GM21529 (cell line): ENCODE data around the gene SUSD3.

Source experiments
- ATAC-seq: cut with Tn5 transposase; IDR thresholded peaks from one replicate; pipeline ENCODE4 v1.9.1; 2021; ENCODE audit not compliant: unreplicated experiment

SUSD3 gene

DNA sequence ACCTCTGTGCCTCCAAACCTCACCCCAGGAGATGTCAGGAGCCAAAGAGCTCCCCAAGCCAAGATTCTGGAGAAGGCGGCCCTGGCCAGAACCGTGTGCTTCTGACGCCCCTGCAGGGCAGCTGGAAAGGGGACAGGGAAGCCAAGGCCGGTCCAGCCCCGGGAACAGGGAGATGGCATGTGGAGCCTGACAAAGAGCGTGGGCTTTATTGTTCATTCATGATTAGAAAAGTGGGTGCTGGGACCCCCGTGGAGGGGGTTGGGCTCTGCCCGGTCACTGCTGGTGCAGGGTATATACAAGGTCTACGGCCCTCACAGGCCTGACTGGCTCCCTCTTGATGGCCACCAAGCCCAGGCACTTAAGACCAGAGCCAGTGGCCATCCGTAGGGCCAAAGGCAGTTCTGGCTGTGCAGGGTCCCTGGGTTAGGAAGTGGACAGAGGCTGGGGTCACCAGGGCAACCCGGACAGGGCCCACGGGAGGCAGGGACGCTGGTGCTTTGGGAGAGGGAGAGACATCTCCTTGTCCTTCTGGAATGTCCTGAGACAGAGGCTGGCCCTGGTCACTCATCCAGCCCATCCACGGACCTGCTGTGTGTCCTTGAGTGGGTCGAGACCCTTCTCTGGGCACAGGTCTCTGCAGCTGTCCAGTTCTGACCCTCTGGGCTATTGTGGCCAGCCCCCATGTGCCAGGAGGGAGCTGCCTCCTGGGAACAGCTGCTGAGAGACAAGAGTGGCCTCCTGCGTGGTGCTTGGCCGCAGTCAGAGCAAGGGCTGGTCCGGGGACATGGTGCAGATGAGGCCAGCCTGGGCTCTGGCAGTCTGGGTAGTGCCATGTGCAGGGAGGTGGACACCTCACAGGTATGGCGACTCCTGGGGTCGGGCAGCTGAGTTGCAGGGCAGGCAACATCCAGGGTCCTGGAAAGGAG lies 63.1 kb downstream of the SUSD3 start:
- ATAC-seq: no peak

DNA sequence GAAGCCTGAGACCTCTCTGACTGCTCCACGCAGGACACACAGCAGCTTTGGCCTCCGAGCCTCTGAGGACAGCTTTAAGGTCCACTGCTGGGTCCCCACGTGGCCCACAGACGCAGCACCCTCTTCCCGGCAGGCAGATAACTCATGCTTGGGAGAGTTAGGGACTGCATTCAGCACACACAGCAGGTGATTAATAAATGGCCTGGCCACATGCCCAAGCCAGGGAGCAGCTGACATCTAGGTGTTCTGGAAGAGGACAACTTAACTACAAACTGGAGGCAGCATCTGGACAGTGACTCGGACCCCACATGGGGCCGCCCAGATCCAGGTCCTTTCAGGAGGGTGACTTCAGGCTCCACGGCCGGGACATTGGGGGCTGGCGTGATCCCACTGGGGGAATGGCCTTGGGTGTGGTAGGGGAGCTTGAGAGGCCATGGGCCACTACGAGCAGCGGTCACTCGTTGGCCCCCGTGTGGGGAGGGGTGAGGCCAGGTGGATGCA lies 64.3 kb downstream of the SUSD3 start:
- ATAC-seq: no peak

DNA sequence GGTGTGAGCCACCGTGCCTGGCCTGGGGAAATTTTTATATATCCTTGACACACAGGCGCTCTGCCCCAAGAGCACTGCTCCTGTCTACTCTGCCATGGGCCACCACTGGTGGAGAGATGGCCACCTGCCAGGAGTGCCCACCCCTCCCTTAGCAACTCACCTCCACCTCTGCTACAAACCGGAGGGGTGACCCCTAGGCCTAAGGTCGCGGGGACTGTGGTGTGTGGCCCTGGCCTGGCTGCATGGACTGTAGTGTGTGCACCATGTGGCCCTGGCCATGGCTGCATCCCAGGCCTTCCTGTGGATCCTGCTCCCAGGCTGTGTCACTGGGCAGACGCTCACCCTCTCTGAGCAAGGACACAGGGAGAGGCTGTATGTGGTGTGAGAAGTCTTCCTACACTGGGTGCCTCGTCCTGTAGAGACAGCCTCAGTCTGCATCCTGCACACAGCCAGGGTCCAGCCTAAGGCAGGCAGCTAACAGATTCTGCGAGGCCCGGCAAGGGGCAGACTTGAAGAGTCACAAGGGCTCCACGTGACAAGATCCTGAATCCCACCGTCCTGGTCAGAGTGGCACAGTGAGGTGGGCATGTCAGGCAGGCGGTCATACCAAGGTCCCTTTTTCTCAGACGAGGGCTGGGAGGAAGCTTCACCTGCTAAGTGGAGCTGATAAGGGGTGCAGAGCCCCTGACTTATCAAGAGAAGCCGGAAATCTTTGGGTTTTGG lies 65.2 kb downstream of the SUSD3 start:
- no peak for ATAC-seq

- ATAC-seq: no peak
Measured at GRCh38 chr9:93124793-93125192, 66.3 kb downstream of the SUSD3 start.

DNA sequence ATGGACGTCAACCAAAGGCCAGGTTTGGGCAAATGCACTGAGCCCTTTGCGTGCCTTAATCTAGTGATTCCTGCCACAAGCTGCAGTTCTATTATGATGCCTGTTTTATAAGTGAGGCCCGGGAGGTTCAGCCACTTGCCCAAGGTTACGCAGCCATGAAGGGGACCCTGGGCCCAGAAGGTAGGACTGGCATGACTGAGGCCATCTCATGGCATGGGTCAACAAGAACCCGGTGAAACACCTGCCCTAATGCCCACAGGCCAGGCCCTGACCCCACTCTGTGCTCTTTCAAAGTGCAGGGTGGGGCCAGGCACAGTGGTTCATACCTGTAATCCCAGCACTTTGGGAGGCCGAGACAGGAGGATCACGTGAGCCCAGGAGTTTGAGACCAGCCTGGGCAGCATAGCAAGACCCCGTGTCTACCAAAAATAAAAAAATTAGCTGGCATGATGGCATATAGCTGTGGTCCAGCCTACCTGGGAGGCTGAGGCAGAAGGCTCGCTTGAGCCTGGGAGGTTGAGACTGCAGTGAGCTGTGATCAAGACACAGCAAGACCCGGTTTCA lies 66.9 kb downstream of the SUSD3 start:
- no peak for ATAC-seq

GRCh38 chr9:93126151-93126781 lies 67.8 kb downstream of the SUSD3 start:
- ATAC-seq: no peak

DNA sequence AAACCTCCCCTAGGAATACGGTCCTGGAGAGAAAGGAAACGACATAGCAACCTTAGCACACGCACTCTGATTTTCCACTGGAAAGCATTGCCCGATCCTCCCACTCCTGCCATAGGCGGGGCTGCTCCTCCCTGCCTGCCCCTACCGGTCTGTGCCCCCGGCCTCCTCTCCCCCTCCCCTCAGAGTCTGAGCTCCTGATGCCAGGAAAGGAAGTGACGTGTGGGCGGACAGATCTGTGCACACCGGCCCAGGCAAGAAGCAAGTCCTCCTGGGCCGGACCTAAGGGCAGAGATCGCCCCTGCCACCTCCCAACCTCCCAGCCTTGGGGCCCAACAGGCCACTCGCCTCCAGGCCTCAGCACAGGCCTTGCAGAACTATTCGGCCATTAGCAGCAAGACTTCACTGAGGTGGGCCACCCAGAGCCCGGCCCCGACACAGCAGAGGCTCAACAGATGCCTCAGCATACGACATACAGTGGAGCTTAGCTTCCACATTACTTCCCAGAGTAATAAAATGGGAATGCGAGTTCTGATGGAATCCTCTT lies 68.4 kb downstream of the SUSD3 start:
- no peak for ATAC-seq

DNA sequence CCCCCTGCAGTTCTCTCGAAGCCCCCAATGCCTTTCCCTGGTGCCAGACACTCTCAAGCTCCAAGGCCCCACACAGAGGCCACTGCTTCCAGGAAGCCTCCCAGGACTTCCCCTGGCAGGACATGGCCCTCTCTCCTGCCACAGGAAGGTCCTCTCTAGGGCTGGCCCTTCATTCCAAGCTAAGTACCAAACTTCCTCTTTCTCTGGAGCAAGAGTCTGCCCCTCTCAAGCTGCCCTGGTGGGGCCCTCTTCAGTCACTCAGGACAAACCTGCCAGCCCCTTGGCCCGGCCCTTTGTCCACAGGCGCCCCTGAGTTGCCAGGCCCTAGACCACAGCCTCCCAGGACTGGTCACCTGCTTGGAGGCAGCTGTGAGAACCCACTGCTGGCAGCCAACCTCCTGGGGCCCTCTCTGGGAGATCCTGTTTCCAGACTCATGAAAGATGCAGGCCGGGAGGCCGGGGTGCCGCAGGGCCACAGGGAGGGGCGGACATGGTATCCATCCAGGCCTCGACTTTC lies 69.0 kb downstream of the SUSD3 start:
- no peak for ATAC-seq

- no peak for ATAC-seq
Measured at GRCh38 chr9:93128011-93128714, 69.7 kb downstream of the SUSD3 start.

GRCh38 chr9:93128715-93129224 lies 70.3 kb downstream of the SUSD3 start:
- ATAC-seq: no peak

DNA sequence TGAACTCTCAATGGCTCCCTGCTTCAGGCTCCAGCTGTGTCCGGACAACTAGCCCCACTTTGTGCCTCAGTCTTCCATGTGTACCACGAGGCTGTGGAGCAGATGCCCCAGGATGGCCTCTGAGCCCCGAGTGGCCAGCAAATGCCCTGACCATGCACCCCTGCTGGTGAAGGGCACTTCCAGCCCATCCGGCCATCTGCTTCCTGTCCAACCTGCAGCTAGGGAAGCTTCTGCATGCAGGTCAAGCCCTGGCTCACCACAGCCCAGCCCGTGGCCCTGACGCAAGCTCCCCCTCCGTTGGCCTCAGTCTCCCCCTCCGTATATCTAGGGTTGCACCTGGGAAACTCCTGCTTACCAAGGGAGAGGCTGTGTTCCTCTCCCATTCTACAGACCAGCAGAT lies 70.8 kb downstream of the SUSD3 start:
- ATAC-seq: no peak

GRCh38 chr9:93129691-93130500 lies 71.4 kb downstream of the SUSD3 start:
- no peak for ATAC-seq

DNA sequence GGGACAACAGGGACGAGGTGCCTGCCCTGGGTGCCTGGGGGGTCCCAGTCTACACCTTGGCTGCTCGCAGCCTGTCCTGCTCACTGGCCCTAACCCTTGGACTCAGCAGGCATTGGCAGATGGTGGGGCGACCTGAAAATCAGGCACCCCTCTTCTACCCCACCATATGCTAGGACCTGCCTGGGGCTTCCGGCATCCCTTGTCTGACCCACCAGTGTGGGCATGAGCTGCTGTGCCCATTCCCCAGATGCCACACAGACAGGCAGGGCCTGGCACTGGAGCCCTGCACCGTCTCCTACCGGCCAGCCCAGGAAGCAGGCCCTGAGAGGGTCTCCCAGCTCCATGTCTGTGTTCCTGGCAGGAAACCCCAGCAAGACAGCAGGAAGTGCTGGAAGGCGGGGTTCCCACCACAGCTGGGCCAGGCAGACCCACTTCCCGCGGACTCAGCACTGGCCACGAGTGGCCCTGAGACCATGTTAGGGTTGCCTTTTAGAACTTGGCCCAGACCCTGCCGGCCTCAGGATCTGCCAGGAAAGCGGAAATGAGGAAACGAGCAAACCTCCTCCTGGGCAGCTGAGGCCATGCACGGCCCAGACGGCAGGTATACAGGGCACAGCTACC lies 72.5 kb downstream of the SUSD3 start:
- no peak for ATAC-seq

GRCh38 chr9:93131599-93132286 lies 73.2 kb downstream of the SUSD3 start:
- no peak for ATAC-seq

- ATAC-seq: no peak
Measured at GRCh38 chr9:93132287-93132927, 73.9 kb downstream of the SUSD3 start.

DNA sequence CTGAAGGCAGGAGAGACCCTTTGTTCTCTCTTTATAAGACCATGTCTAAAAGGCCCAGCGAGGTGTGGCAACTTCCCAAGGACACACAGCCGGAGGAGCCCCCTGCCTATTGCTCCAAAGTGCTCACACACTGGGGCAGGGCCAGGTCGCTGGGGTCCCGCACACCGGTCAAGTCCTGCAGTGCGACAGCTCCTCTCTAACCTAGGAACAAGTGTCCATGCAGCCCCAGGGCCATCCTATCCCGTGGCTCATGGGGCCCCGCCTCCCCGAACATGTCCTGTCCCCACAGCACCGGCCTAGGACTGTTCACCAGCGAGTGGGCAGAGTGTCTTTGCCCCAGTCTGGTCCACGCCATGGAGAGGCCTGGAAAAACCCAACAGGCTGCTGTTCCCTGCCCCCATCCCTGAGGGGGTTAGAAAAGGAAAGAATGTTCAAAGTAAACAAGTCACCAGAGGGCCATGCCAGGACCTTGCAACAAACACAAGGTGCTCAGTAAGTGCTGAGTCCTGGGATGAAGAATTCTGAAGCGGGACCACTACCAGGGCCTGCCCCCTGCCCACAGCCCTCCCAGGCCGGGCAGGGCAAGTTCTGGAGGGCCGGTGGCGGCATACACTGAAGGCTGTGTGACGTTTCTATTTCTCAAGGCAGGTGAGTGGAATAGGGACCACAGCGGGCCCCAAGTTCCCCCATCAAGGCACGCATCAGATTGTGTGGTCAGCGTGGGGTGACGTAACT lies 74.6 kb downstream of the SUSD3 start:
- ATAC-seq: no peak

DNA sequence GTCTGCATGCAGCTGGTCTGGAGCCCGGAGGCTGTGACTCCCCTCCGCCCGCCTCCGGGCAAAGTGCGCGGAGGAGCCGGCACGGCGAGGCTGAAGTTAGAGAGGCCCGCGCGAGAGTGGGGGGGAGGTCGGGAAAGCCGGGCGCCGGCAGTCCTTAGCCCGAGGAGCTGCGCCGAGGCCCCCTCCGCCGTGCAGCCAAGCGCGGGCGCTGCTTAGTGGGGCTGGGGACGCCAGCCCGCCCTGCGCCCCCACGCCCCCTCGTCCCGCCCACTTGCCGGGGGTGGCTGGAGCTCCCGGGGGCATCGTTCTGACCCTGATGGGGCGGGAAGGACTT lies 75.1 kb downstream of the SUSD3 start:
- peak; percentile 36 for ATAC-seq
